Measurements from ENCODE around the gene SENP2. TPM values are rescaled to one million over a fixed set of nuclear protein-coding genes. Genes with fewer than 3 reads are reported as not detected.

Gene SENP2
- total and polyA plus RNA-seq, 2 of the 13 experiments (the other 11 are each of a cell fraction or from before 2014, with no cell fraction given) = 7.7 to 46.2 TPM

GRCh38 chr3:185678027-185678426 lies 91.9 kb downstream of the SENP2 start (continued):
- no peak for TF ChIP-seq PATZ1 (CRISPR knock-in tag; IDR thresholded peaks at IDR 0.05)
- TF ChIP-seq TFDP2 (CRISPR knock-in tag; IDR thresholded peaks at IDR 0.05) = no peak
- no peak for TF ChIP-seq ZBTB46 (CRISPR knock-in tag; IDR thresholded peaks at IDR 0.05; ENCODE audit: borderline replicate concordance)
- no peak for TF ChIP-seq TFAP4 (IDR thresholded peaks at IDR 0.05; ENCODE audit: borderline replicate concordance, low read depth)
- TF ChIP-seq ZNF235 (CRISPR knock-in tag; IDR thresholded peaks at IDR 0.05; ENCODE audit: borderline replicate concordance) = no peak
- no peak for TF ChIP-seq BATF2 (CRISPR knock-in tag; IDR thresholded peaks at IDR 0.05)
- no peak for TF ChIP-seq ZNF891 (CRISPR knock-in tag; IDR thresholded peaks at IDR 0.05)
- TF ChIP-seq ZBTB26 (CRISPR knock-in tag; IDR thresholded peaks at IDR 0.05; ENCODE audit: borderline replicate concordance) = no peak
- no peak for TF ChIP-seq HNF1B (CRISPR knock-in tag; IDR thresholded peaks at IDR 0.05)

Measured in HepG2 (cell line).